Suprapubic skin (tissue), 4 donors: ENCODE results near the gene MT1X. TPM values are rescaled to one million over a fixed set of nuclear protein-coding genes. Genes with fewer than 3 reads are reported as not detected.
"Not testable (repeated sequence)": the region's sequence is repeated elsewhere in the genome, so short reads cannot be mapped to it uniquely, and the experiment has no call there.

Experiments
- DNase-seq, 2 donors: peaks; one replicate each; pipeline ENCODE4 v3.0.0-alpha.2; 2019; ENCODE audit warnings: low spot score in 2 of 2
- H3K27ac ChIP-seq: fragments of 200-600 bp; sonication (generic); one replicate; pipeline ENCODE4 v1.5.1; 2019
- H3K27me3 ChIP-seq: fragments of 200-600 bp; sonication (generic); one replicate; pipeline ENCODE4 v1.5.1; 2019
- H3K36me3 ChIP-seq: fragments of 200-600 bp; sonication (generic); one replicate; pipeline ENCODE4 v1.5.1; 2019
- H3K4me1 ChIP-seq: fragments of 200-600 bp; sonication (generic); one replicate; pipeline ENCODE4 v1.5.1; 2019
- H3K4me3 ChIP-seq: fragments of 200-600 bp; sonication (generic); one replicate; pipeline ENCODE4 v1.5.1; 2019; ENCODE audit warnings: mild to moderate bottlenecking
- H3K9me3 ChIP-seq: fragments of 200-600 bp; sonication (generic); one replicate; pipeline ENCODE4 v1.5.1; 2019
- EP300 ChIP-seq: sonication (generic); formaldehyde crosslinking; IDR thresholded peaks from one replicate; pipeline ENCODE4 v1.6.1; 2017; ENCODE audit warnings: antibody characterized with exemption
- POLR2A ChIP-seq, 2 donors: fragments of 450-650 bp; IDR thresholded peaks; one replicate each; pipeline ENCODE4 v1.6.1; 2017; ENCODE audit warnings: antibody characterized with exemption in 2 of 2, mild to moderate bottlenecking in 2 of 2, moderate library complexity in 2 of 2
- POLR2AphosphoS5 ChIP-seq, 3 donors: sonication (generic); formaldehyde crosslinking; IDR thresholded peaks; one replicate each; pipeline ENCODE4 v1.6.1; 2017; ENCODE audit warnings: antibody characterized with exemption in 3 of 3
- WGBS: methylation state at CpG from one replicate; pipeline ENCODE4 v1.1.5; 2018; 5-methylcytosine and 5-hydroxymethylcytosine counted together
- total RNA-seq, 4 donors: library from RNA; depleted of rRNA; stranded (reverse); fragments of >200 nt; gene quantifications; one replicate each; pipeline ENCODE4 v1.1.0, GENCODE V29; 2016
- TF ChIP-seq, protein P1 (sequence below), 2 donors: fragments of 200-600 bp in 1 of 2; fragments of 450-650 bp in 1 of 2; sonication (generic) in 1 of 2; IDR thresholded peaks; one replicate each; pipeline ENCODE4 v1.5.1; 2016 to 2019; ENCODE audit warnings: antibody characterized with exemption in 2 of 2, mild to moderate bottlenecking in 1 of 2, moderate library complexity in 1 of 2

Gene MT1X
- total RNA-seq, 4 donors from 2014 or later, result 2,588 to 6,426 (median 4,304) TPM

DNA sequence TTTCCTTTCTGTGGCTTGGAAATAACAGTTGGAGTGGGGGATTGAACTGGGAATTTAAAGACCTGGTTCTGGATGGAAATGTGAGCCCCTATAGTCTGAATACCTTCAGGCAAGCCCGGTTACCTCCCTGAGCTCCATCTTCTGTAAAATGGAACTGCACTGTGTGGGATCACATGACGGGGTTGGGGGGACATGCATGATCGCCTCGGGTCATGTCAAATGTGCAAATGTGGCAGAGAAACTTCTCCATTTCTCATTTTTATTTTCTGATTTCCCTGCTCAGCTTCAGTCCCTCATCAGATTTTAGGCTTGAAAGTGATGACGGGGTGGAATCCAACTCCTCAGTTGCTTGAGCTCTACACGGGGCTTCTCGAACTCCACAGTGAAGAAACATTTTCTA lies 29.1 kb upstream of the MT1X start:
- H3K27me3 ChIP-seq, result peaks cover 13% of the 10 kb centered on the region
- DNase-seq, result no peak

DNA sequence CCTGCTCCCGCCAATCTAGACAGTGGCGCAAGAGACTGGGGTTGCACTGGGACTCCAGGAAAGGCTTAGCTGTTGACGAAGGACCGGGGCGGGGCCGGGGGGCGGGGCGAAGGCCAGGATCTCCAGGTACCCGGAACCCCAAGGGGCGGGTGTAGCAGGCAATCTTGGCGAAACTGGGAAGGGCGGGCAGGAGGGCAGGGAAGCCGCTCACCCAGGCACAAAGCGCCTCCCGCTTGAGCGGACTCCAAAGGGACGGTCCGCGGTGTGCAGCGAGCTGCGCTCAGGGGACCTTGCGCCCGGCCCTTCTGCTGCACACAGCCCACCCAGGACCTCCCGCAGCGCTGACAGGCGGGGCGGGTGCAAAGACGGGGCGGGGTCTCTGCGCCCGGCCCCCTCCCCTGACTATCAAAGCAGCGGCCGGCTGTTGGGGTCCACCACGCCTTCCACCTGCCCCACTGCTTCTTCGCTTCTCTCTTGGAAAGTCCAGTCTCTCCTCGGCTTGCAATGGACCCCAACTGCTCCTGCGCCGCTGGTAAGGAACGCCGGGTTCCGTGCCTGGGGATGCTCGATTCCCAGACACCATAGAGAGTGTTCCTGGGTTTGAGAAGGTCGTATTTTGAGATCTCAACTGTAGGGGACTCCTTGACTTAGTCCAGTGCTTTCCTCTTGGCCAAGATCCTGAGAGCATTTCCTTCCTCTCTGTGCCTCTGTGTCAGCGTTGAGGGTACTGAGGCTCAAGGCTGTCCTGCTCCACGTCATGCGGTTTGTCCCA lies 24.5 kb upstream of the MT1X start, which contains the start of gene MT1F:
Gene MT1F (plus strand): TSS at position 405 of the 772 bp plus-strand sequence. CDS start 100 bp downstream, at position 505.
- Histone ChIP-seq H3K4me1 (peaks cover 19% of the 10 kb centered on the region), H3K27me3 (peaks cover 8% of the 10 kb centered on the region), H3K36me3 (no peaks in the 10 kb centered on the region), H3K9me3 (no peaks in the 10 kb centered on the region), H3K27ac (peak within 1 kb of the TSS; percentile 56), H3K4me3 (peak within 1 kb of the TSS; percentile 66)
- WGBS, result 2% methylated on average over 19 of the region's 46 CpGs
- peak in 1 of 2 donors; percentile 15 for TF ChIP-seq POLR2A (IDR thresholded peaks at IDR 0.05)
- no peak for TF ChIP-seq EP300
- DNase-seq, result peak; percentile 90 to 91

More for the DNA sequence above, 29.1 kb upstream of the MT1X start:
- TF ChIP-seq EP300 (no peak), POLR2A (IDR thresholded peaks at IDR 0.05) (no peak), POLR2AphosphoS5 (IDR thresholded peaks at IDR 0.05) (no peak)
- TF ChIP-seq, protein P1, sequence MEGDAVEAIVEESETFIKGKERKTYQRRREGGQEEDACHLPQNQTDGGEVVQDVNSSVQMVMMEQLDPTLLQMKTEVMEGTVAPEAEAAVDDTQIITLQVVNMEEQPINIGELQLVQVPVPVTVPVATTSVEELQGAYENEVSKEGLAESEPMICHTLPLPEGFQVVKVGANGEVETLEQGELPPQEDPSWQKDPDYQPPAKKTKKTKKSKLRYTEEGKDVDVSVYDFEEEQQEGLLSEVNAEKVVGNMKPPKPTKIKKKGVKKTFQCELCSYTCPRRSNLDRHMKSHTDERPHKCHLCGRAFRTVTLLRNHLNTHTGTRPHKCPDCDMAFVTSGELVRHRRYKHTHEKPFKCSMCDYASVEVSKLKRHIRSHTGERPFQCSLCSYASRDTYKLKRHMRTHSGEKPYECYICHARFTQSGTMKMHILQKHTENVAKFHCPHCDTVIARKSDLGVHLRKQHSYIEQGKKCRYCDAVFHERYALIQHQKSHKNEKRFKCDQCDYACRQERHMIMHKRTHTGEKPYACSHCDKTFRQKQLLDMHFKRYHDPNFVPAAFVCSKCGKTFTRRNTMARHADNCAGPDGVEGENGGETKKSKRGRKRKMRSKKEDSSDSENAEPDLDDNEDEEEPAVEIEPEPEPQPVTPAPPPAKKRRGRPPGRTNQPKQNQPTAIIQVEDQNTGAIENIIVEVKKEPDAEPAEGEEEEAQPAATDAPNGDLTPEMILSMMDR (IDR thresholded peaks at IDR 0.05), result no peak
- WGBS, result 76% methylated on average over 7 of the region's 7 CpGs
- Histone ChIP-seq H3K4me3 (no peak overlapping the region), H3K27ac (no peak overlapping the region), H3K4me1 (peaks cover 12% of the 10 kb centered on the region), H3K9me3 (no peaks in the 10 kb centered on the region), H3K36me3 (no peaks in the 10 kb centered on the region)

DNA sequence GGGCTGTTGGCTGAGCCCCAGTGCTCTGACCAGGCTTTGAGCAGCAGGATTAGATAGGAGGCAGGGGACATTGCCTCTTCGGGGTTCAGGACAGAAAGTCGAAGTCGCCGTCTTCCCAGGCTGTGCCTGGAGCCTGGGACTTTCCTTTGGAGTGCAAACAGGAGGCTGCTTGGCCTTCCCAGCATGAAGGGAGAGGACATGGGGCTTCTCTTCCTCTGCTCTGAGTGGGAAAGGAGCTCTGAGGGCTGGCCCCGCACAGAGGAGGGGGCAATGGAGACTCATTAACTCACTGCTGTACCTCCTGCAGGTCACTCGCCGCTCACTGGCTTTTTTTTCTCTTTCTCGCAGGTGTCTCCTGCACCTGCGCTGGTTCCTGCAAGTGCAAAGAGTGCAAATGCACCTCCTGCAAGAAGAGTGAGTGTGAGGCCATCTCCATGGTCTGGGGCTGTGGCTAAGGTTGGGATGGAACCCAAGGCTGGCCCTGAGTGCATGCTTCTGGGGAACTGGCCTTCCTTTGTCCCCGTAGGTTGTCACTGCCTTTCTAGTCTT lies 23.9 kb upstream of the MT1X start:
- TF ChIP-seq EP300 (no peak), POLR2A (IDR thresholded peaks at IDR 0.05) (no peak), POLR2AphosphoS5 (IDR thresholded peaks at IDR 0.05) (no peak)
- TF ChIP-seq, protein P1 (IDR thresholded peaks at IDR 0.05), result no peak
- Histone ChIP-seq H3K4me3 (peak overlapping the region; percentile 66), H3K27ac (no peak overlapping the region), H3K9me3 (no peaks in the 10 kb centered on the region), H3K27me3 (peaks cover 15% of the 10 kb centered on the region), H3K36me3 (no peaks in the 10 kb centered on the region), H3K4me1 (peaks cover 25% of the 10 kb centered on the region)
- 53% methylated on average over 8 of the region's 10 CpGs for WGBS
- peak in 1 of 2 donors; percentile 77 for DNase-seq

DNA sequence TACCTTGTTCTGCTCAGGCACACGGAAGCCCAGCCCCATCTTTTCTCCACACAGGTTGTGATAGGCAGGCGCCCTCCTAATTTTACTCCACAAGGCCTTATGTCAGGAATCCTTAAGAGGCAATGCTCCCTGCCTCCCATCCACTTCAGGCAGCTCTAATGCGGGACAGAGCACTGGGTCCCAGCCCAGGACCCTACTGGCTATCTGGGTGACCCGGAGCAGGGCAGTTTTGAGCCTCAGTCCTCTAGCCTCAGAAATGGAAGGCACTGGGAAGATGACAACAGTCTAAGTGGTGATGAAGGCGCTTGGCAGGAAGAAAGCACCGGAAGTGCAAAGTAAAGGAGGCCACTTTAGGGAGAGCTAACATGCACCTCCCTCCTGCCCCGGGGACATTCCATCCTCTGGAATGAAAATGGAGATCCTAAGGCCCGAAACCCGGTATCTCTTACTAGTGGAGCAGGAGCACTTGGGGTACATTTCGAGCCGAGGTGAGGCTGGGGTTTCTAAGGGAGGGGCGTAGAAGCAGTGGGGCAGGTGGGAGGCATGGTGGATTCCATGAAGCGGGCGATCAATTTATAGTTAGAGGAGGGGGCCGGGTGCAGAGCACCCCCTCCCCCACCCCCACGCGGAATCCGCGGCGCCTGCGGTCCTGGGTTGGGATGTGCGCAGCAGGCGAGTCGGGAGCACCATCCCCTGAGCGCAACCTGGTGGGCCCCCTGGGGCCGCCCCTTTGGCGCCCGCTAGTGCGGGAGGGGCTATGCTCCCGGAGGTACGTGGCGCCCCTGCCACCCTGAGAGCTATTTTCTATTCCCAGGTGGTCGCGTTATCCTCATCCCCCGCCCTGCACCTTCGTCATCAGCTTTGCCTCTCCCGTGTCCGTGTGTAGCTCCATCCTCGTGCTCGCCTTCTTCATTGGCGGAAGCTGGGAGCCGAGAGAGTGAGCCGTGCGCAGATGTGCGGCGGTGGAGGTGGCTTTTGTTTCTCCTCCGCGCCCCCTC lies 19.6 kb upstream of the MT1X start:
- Histone ChIP-seq H3K27me3 (peaks cover 30% of the 10 kb centered on the region), H3K27ac (no peak overlapping the region), H3K4me3 (peak overlapping the region; percentile 10), H3K9me3 (no peaks in the 10 kb centered on the region), H3K4me1 (peaks cover 31% of the 10 kb centered on the region), H3K36me3 (no peaks in the 10 kb centered on the region)
- no peak for DNase-seq
- 31% methylated on average over 38 of the region's 48 CpGs for WGBS
- TF ChIP-seq POLR2A (IDR thresholded peaks at IDR 0.05), result no peak

DNA sequence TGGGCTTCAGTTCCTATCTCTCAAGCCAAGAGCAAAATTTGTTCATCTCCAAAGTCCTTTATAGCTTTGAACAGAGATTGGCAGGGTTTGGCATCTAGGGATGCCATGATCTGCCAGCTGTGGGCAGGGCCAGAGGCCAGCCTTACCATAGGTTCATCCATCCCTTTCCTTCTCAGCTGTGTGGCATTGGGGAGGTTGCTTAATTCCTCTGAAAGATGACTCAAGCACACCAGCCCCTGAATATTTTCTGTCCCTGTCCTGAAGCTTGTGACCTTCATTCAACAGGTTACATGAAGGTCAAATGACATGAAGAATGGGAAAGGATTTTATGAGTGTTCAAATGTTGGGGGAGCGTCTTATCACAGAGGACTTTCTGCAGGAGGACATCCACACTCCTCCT lies 17.8 kb upstream of the MT1X start:
- Histone ChIP-seq H3K36me3 (no peaks in the 10 kb centered on the region), H3K9me3 (no peaks in the 10 kb centered on the region), H3K27ac (no peak overlapping the region), H3K4me1 (peaks cover 37% of the 10 kb centered on the region), H3K4me3 (no peak overlapping the region), H3K27me3 (peaks cover 44% of the 10 kb centered on the region)
- DNase-seq, result no peak
- 94% methylated on average over 1 of the region's 1 CpG for WGBS
- TF ChIP-seq POLR2A (IDR thresholded peaks at IDR 0.05), result no peak
- TF ChIP-seq, protein P1 (IDR thresholded peaks at IDR 0.05), result no peak
- TF ChIP-seq POLR2AphosphoS5 (IDR thresholded peaks at IDR 0.05), result no peak
- TF ChIP-seq EP300, result no peak

DNA sequence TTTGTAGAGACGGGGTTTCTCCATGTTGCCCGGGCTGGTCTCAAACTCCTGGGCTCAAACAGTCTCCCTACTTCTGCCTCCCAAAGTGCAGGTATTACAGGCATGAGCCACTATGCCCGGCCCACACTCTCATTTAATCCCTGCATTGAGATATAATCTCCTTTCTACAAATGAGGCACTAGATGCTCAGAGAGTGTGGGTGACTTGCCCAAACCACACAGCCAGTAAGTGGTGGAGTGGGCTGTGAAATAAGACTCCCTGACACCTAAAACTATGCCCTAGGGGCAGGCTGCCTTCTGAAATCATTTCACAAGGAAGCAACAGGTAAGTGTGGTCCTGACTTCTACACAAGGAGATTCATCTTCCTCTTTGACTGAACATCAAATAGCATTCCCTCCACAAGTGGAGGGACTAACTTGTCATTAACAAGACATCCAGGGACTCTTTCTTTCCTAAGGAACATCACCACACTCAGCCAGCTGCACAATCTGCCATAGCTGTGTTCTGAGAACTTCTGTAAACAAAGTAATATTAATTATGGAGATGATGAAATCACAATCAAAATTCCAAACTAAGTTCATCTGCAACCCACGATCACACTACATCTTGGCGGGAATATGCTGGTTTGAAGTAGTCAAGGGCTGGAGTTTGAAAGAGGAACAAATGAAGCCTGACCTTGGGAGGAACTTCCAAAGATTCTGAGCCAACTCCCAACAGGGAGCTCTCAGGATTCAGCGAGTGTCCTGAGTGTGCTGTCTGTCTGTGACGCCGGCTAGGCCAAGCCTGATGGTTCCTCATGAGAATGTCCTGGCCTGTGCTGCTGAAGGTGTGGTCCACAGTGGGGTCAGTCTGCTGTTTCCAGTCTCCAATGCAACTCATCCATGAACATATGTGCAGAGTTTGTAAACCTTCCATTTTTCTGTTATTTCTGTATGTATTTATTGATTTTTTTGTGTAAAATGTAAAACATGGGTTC lies 16.7 kb upstream of the MT1X start:
- Histone ChIP-seq H3K4me1 (peaks cover 46% of the 10 kb centered on the region), H3K27me3 (peaks cover 54% of the 10 kb centered on the region)
- H3K4me3 ChIP-seq, H3K36me3 ChIP-seq, H3K27ac ChIP-seq, H3K9me3 ChIP-seq, DNase-seq: not testable (repeated sequence)
- 62% methylated on average over 8 of the region's 8 CpGs for WGBS
